Astrocyte (in vitro differentiated cells and primary cell): ENCODE measurements around the gene KRT13. TPM values are rescaled to one million over a fixed set of nuclear protein-coding genes. Genes with fewer than 3 reads are reported as not detected.

ENCODE experiments used
- DNase-seq: peaks from one replicate; pipeline ENCODE4 v3.0.0-alpha.2; 2010; ENCODE audit warnings: low read depth
- FAIRE-seq: peaks from 2 replicates; lab custom pipeline; 2011; peaks lifted over from hg19 to GRCh38; lab: Jason Lieb, UNC
- H2AFZ ChIP-seq: 2 replicates; pipeline ENCODE4 v1.6.0; 2012; ENCODE audit warnings: low read depth, low read length, inconsistent platforms
- H3K27ac ChIP-seq: 2 replicates; pipeline ENCODE4 v1.5.1; 2011; ENCODE audit warnings: low read depth, low read length, inconsistent platforms
- H3K27me3 ChIP-seq: 2 replicates; pipeline ENCODE4 v1.6.0; 2011; ENCODE audit warnings: low read length, inconsistent platforms; ENCODE audit not compliant: insufficient read depth
- H3K36me3 ChIP-seq: 2 replicates; pipeline ENCODE4 v1.5.1; 2011; ENCODE audit warnings: low read length, inconsistent platforms; ENCODE audit not compliant: insufficient read depth
- H3K4me1 ChIP-seq: 2 replicates; pipeline ENCODE4 v1.5.1; 2011; ENCODE audit warnings: low read length, inconsistent platforms; ENCODE audit not compliant: insufficient read depth
- H3K4me2 ChIP-seq: 2 replicates; pipeline ENCODE4 v1.6.0; 2012; ENCODE audit warnings: low read length, inconsistent platforms
- H3K4me3 ChIP-seq: 2 replicates; pipeline ENCODE4 v1.5.1; 2011; ENCODE audit warnings: low read depth, mild to moderate bottlenecking, low read length, inconsistent platforms; ENCODE audit not compliant: insufficient read depth
- H3K79me2 ChIP-seq: 2 replicates; pipeline ENCODE4 v1.6.0; 2012; ENCODE audit warnings: mild to moderate bottlenecking, low read length, inconsistent platforms; ENCODE audit not compliant: insufficient read depth
- H3K9ac ChIP-seq: 2 replicates; pipeline ENCODE4 v1.6.0; 2012; ENCODE audit warnings: mild to moderate bottlenecking, low read length, inconsistent platforms
- H3K9me3 ChIP-seq: 2 replicates; pipeline ENCODE4 v1.5.1; 2012; ENCODE audit warnings: low read depth, mild to moderate bottlenecking, low read length, inconsistent platforms; ENCODE audit not compliant: insufficient read depth
- H4K20me1 ChIP-seq: 2 replicates; pipeline ENCODE4 v1.6.0; 2012; ENCODE audit warnings: low read length, inconsistent platforms; ENCODE audit not compliant: insufficient read depth
- H3K27ac Mint-ChIP-seq: one replicate; pipeline ENCODE4 v1.8.0; 2021; ENCODE audit warnings: mild to moderate bottlenecking, mixed read lengths; ENCODE audit not compliant: unreplicated experiment
- H3K27me3 Mint-ChIP-seq: one replicate; pipeline ENCODE4 v1.8.0; 2021; ENCODE audit warnings: low read depth, mixed read lengths; ENCODE audit not compliant: unreplicated experiment
- H3K36me3 Mint-ChIP-seq: one replicate; pipeline ENCODE4 v1.8.0; 2021; ENCODE audit warnings: low read depth, mixed read lengths; ENCODE audit not compliant: unreplicated experiment
- H3K4me1 Mint-ChIP-seq: one replicate; pipeline ENCODE4 v1.8.0; 2021; ENCODE audit warnings: low read depth, mixed read lengths; ENCODE audit not compliant: unreplicated experiment
- H3K4me3 Mint-ChIP-seq: one replicate; pipeline ENCODE4 v1.8.0; 2021; ENCODE audit warnings: mild to moderate bottlenecking, moderate library complexity, mixed read lengths; ENCODE audit not compliant: unreplicated experiment
- H3K9me3 Mint-ChIP-seq: one replicate; pipeline ENCODE4 v1.8.0; 2021; ENCODE audit warnings: mild to moderate bottlenecking, mixed read lengths; ENCODE audit not compliant: unreplicated experiment
- CTCF ChIP-seq: IDR thresholded peaks from 2 replicates; pipeline ENCODE4 v1.5.1; 2011; ENCODE audit warnings: low read depth, mild to moderate bottlenecking, inconsistent platforms, low read length, moderate library complexity; ENCODE audit not compliant: insufficient read depth
- EZH2 ChIP-seq: IDR thresholded peaks from 2 replicates; pipeline ENCODE4 v1.6.1; 2012; ENCODE audit warnings: mild to moderate bottlenecking, low read length, inconsistent platforms; ENCODE audit not compliant: insufficient read depth
- total RNA-seq: library from RNA; stranded (reverse); gene quantifications from 2 replicates; pipeline ENCODE4 v1.2.1, GENCODE V29; 2021

Gene KRT13
- total RNA-seq, 1 donor from 2014 or later: not detected

GRCh38 chr17:41535764-41536481 lies 30.5 kb upstream of the KRT13 start:
- Histone ChIP-seq H3K4me1 (peaks cover 13% of the 10 kb centered on the region), H3K27ac (no peak overlapping the region), H3K4me3 (no peak overlapping the region), H3K9me3 (no peaks in the 10 kb centered on the region), H3K36me3 (no peaks in the 10 kb centered on the region), H3K9ac (no peak overlapping the region), H3K4me2 (no peak overlapping the region), H3K79me2 (no peaks in the 10 kb centered on the region), H4K20me1 (no peaks in the 10 kb centered on the region), H2AFZ (no peak overlapping the region), H3K27me3 (no peaks in the 10 kb centered on the region)
- H3K4me3 Mint-ChIP-seq: no peak overlapping the region
- peaks cover 19% of the 10 kb centered on the region for H3K4me1 Mint-ChIP-seq
- DNase-seq: no peak
- H3K27ac Mint-ChIP-seq: no peak overlapping the region
- peaks cover 2% of the 10 kb centered on the region for H3K36me3 Mint-ChIP-seq
- no peaks in the 10 kb centered on the region for H3K9me3 Mint-ChIP-seq
- TF ChIP-seq CTCF (no peak), EZH2 (no peak)
- peaks cover 14% of the 10 kb centered on the region for H3K27me3 Mint-ChIP-seq
- no peak for FAIRE-seq

GRCh38 chr17:41534899-41535546 lies 29.6 kb upstream of the KRT13 start:
- no peaks in the 10 kb centered on the region for H3K9me3 Mint-ChIP-seq
- Histone ChIP-seq H2AFZ (no peak overlapping the region), H3K27me3 (no peaks in the 10 kb centered on the region), H4K20me1 (no peaks in the 10 kb centered on the region), H3K9me3 (no peaks in the 10 kb centered on the region), H3K36me3 (no peaks in the 10 kb centered on the region), H3K9ac (no peak overlapping the region), H3K4me3 (no peak overlapping the region), H3K4me1 (peaks cover 22% of the 10 kb centered on the region), H3K4me2 (no peak overlapping the region), H3K79me2 (no peaks in the 10 kb centered on the region), H3K27ac (no peak overlapping the region)
- peaks cover 22% of the 10 kb centered on the region for H3K4me1 Mint-ChIP-seq
- peaks cover 14% of the 10 kb centered on the region for H3K27me3 Mint-ChIP-seq
- no peak for DNase-seq
- peaks cover 2% of the 10 kb centered on the region for H3K36me3 Mint-ChIP-seq
- TF ChIP-seq CTCF: no peak
- TF ChIP-seq EZH2: no peak
- no peak overlapping the region for H3K4me3 Mint-ChIP-seq
- no peak overlapping the region for H3K27ac Mint-ChIP-seq
- no peak for FAIRE-seq

GRCh38 chr17:41533613-41534012 lies 28.2 kb upstream of the KRT13 start:
- H3K4me1 ChIP-seq: peaks cover 26% of the 10 kb centered on the region
- no peaks in the 10 kb centered on the region for H3K9me3 ChIP-seq
- Mint-ChIP-seq H3K4me1 (peaks cover 24% of the 10 kb centered on the region), H3K4me3 (no peak overlapping the region), H3K36me3 (peaks cover 2% of the 10 kb centered on the region), H3K9me3 (no peaks in the 10 kb centered on the region), H3K27ac (no peak overlapping the region), H3K27me3 (peaks cover 17% of the 10 kb centered on the region)
- H3K36me3 ChIP-seq: no peaks in the 10 kb centered on the region
- H3K4me3 ChIP-seq: no peak overlapping the region
- no peak overlapping the region for H2AFZ ChIP-seq
- H3K79me2 ChIP-seq: no peaks in the 10 kb centered on the region
- H3K4me2 ChIP-seq: no peak overlapping the region
- H4K20me1 ChIP-seq: no peaks in the 10 kb centered on the region
- FAIRE-seq: no peak
- no peak overlapping the region for H3K9ac ChIP-seq
- no peak overlapping the region for H3K27ac ChIP-seq
- TF ChIP-seq CTCF (no peak), EZH2 (no peak)
- H3K27me3 ChIP-seq: no peaks in the 10 kb centered on the region
- no peak for DNase-seq
